HepG2 (cell line): ENCODE data around the gene ZFYVE28. TPM values are rescaled to one million over a fixed set of nuclear protein-coding genes. Genes with fewer than 3 reads are reported as not detected.

ENCODE experiments used
- ATAC-seq: fragments of 200-7000 bp; cut with Tn5 transposase; 3 replicates; pipeline ENCODE4 v1.9.1; 2020; ENCODE audit warnings: mild to moderate bottlenecking, moderate library complexity
- BruUV-seq: library from RNA; stranded (reverse); fragments of 400-500 nt; replicated peaks from 2 replicates; lab custom pipeline; 2021; lab: Mats Ljungman, UMichigan
- CTCF ChIA-PET: fragments of 300-600 bp; formaldehyde crosslinking; extraction: SDS; loops from one replicate; lab custom pipeline; 2021; ENCODE audit warnings: low total read pairs, inconsistent platforms, low intra/inter-chr PET ratio; lab: Yijun Ruan, JAX
- POLR2A ChIA-PET: fragments of 350-600 bp; sonication (Branson Sonifier 250); formaldehyde crosslinking; loops from one replicate; lab custom pipeline; 2020; ENCODE audit warnings: antibody characterized with exemption, inconsistent platforms; lab: Yijun Ruan, JAX
- DNase-seq: peaks from one replicate; pipeline ENCODE4 v3.0.0-alpha.2; 2015; ENCODE audit warnings: low spot score
- FAIRE-seq: peaks from 3 replicates; lab custom pipeline; 2011; peaks lifted over from hg19 to GRCh38; lab: Jason Lieb, UNC
- H2AFZ ChIP-seq: one replicate; pipeline ENCODE4 v1.6.1; 2011; ENCODE audit warnings: low read length, inconsistent platforms
- H3K27ac ChIP-seq: fragments of 300-600 bp; 3 replicates; pipeline ENCODE4 v1.8.0; 2011; ENCODE audit warnings: mixed run types, mild to moderate bottlenecking, mixed read lengths, low read length, inconsistent platforms; ENCODE audit not compliant: insufficient read depth; ENCODE audit errors: extremely low read length
- H3K27me3 ChIP-seq, 2 experiments: fragments of 200-600 bp in 1 of 2; 2 replicates in 1 of 2; 3 replicates in 1 of 2; pipeline versions ENCODE4 v1.6.0 to v1.8.0; 2011; ENCODE audit warnings: low read length in 2 of 2, mild to moderate bottlenecking in 2 of 2, moderate library complexity in 2 of 2, inconsistent platforms in 1 of 2; ENCODE audit not compliant: insufficient read depth in 2 of 2, control insufficient read depth in 1 of 2
- H3K36me3 ChIP-seq, 2 experiments: fragments of 200-600 bp in 1 of 2; replicated peaks in 1 of 2; 2 replicates in 1 of 2; 3 replicates in 1 of 2; pipeline versions ENCODE4 v1.5.1 to v1.8.0; 2011; ENCODE audit warnings: low read length in 2 of 2, inconsistent platforms in 1 of 2; ENCODE audit not compliant: insufficient read depth in 2 of 2, control insufficient read depth in 1 of 2
- H3K4me1 ChIP-seq: 2 replicates; pipeline ENCODE4 v1.5.1; 2012; ENCODE audit warnings: low read length, inconsistent platforms; ENCODE audit not compliant: insufficient read depth
- H3K4me2 ChIP-seq: 2 replicates; pipeline ENCODE4 v1.6.0; 2011; ENCODE audit warnings: low read depth, low read length, inconsistent platforms
- H3K4me3 ChIP-seq, 3 experiments: fragments of 200-600 bp in 1 of 3; sonication (generic), shearing (Covaris generic) in 1 of 3; replicated peaks in 1 of 3; 2 replicates each; pipeline ENCODE4 v1.5.1; 2011 to 2016; ENCODE audit warnings: low read length in 3 of 3, inconsistent platforms in 2 of 3, low read depth in 2 of 3, mild to moderate bottlenecking in 2 of 3, control low read depth in 1 of 3, mixed read lengths in 1 of 3; ENCODE audit not compliant: insufficient read depth in 1 of 3
- H3K79me2 ChIP-seq: one replicate; pipeline ENCODE4 v1.6.1; 2011; ENCODE audit warnings: low read length, inconsistent platforms; ENCODE audit not compliant: insufficient read depth
- H3K9ac ChIP-seq: 2 replicates; pipeline ENCODE4 v1.6.0; 2011; ENCODE audit warnings: mild to moderate bottlenecking, low read depth, low read length, inconsistent platforms; ENCODE audit not compliant: insufficient read depth
- H3K9me3 ChIP-seq: 2 replicates; pipeline ENCODE4 v1.5.1; 2012; ENCODE audit warnings: mild to moderate bottlenecking, low read length
- H4K20me1 ChIP-seq: 2 replicates; pipeline ENCODE4 v1.6.0; 2011; ENCODE audit warnings: inconsistent platforms, mild to moderate bottlenecking, low read length, moderate library complexity; ENCODE audit not compliant: insufficient read depth
- CENPT ChIP-seq: sonication (generic); formaldehyde crosslinking; IDR thresholded peaks from 2 replicates; pipeline ENCODE4 v1.8.0; 2022; ENCODE audit warnings: low read depth, mild to moderate bottlenecking, moderate library complexity, missing genetic modification reagents
- GABPA ChIP-seq, 2 experiments: IDR thresholded peaks; 2 replicates each; pipeline ENCODE4 v1.6.1; 2011 to 2016; ENCODE audit warnings: low read depth in 2 of 2, low read length in 1 of 2, missing biosample characterization in 1 of 2, missing genetic modification characterization in 1 of 2
- GZF1 ChIP-seq: sonication (generic); formaldehyde crosslinking; IDR thresholded peaks from 2 replicates; pipeline ENCODE4 v1.5.1; 2020; ENCODE audit warnings: mild to moderate bottlenecking, missing genetic modification reagents
- HDAC6 ChIP-seq: fragments of 200-600 bp; sonication (generic); IDR thresholded peaks from 2 replicates; pipeline ENCODE4 v1.7.0; 2017; ENCODE audit warnings: mild to moderate bottlenecking, antibody characterized with exemption, low read length, low read depth
- KDM5B ChIP-seq: sonication (generic); formaldehyde crosslinking; IDR thresholded peaks from 2 replicates; pipeline ENCODE4 v1.4.0; 2020; ENCODE audit warnings: missing genetic modification reagents, mild to moderate bottlenecking, borderline replicate concordance
- NR2F6 ChIP-seq, 2 experiments: IDR thresholded peaks; 2 replicates each; pipeline ENCODE4 v1.6.1; 2016; ENCODE audit warnings: antibody characterized with exemption in 1 of 2, mild to moderate bottlenecking in 1 of 2
- RFX1 ChIP-seq: fragments of 450-650 bp; IDR thresholded peaks from 2 replicates; pipeline ENCODE4 v1.6.1; 2017
- ZNF318 ChIP-seq: sonication (generic); formaldehyde crosslinking; IDR thresholded peaks from 2 replicates; pipeline ENCODE4 v1.4.0; 2020; ENCODE audit warnings: mild to moderate bottlenecking, missing genetic modification reagents
- ZNF616 ChIP-seq: sonication (generic); formaldehyde crosslinking; IDR thresholded peaks from 2 replicates; pipeline ENCODE4 v1.5.0; 2020; ENCODE audit warnings: low read depth, mild to moderate bottlenecking, missing genetic modification reagents
- ZSCAN9 ChIP-seq: IDR thresholded peaks from 2 replicates; pipeline ENCODE4 v1.6.1; 2016; ENCODE audit warnings: borderline replicate concordance
- WGBS: methylation state at CpG from one replicate; pipeline ENCODE4 v1.1.6; 2017; ENCODE audit warnings: low lambda C conversion rate; 5-methylcytosine and 5-hydroxymethylcytosine counted together
- in situ Hi-C: cut with HindIII; loops from 2 replicates; pipeline ENCODE4 v1.10.0; 2017; ENCODE audit warnings: low pct_unique_long_range_greater_than_20kb; ENCODE audit not compliant: extremely low pct_ligation_motif_present
- intact Hi-C: fragments of 100-400 bp; cut with micrococcal nuclease; formaldehyde crosslinking; loops from one replicate; pipeline ENCODE4 v1.10.0; 2022; ENCODE audit not compliant: unreplicated experiment
- polyA plus RNA-seq, 8 experiments: library from polyadenylated mRNA; depleted of rRNA in 3 of 8; stranded (reverse) in 7 of 8; unstranded in 1 of 8; fragments of >200 nt; fragmentation: Illumina TruSeq in 4 of 8; extraction: Trizol in 4 of 8; gene quantifications; 2 replicates each; pipeline versions ENCODE4 v1.2.1 to v1.2.3, GENCODE V29; 2011 to 2016; ENCODE audit warnings: low read depth in 4 of 8, missing spikeins in 1 of 8, mixed read lengths in 1 of 8; ENCODE audit not compliant: insufficient read depth in 1 of 8
- total RNA-seq, 5 experiments: library from RNA; depleted of rRNA; stranded (reverse); fragments of >200 nt; fragmentation: Illumina TruSeq; extraction: Trizol; gene quantifications; 2 replicates each; pipeline ENCODE4 v1.2.3, GENCODE V29; 2016; ENCODE audit warnings: low read depth in 1 of 5
- TF ChIP-seq, protein P1 (sequence below): sonication (generic); formaldehyde crosslinking; conservative IDR thresholded peaks from 2 replicates; pipeline ENCODE4 v1.8.0; 2022; ENCODE audit warnings: mild to moderate bottlenecking, moderate library complexity, missing genetic modification reagents
- TF ChIP-seq, protein P2 (sequence below): sonication (generic); formaldehyde crosslinking; IDR thresholded peaks from 2 replicates; pipeline ENCODE4 v1.5.1; 2020; ENCODE audit warnings: missing genetic modification reagents, mild to moderate bottlenecking, borderline replicate concordance

ZFYVE28 gene
- total and polyA plus RNA-seq, 2 of the 13 experiments (the other 11 are each of a cell fraction or from before 2014, with no cell fraction given) = 0.12 to 0.22 TPM

GRCh38 chr4:2276581-2277325 is 141.7 kb downstream of the ZFYVE28 start:
- H3K36me3 ChIP-seq = no peaks in the 10 kb centered on the region
- WGBS = 61% methylated on average over 30 of the region's 30 CpGs
- no TSS peak for BruUV-seq
- in situ Hi-C loops = no loop called here
- intact Hi-C loops = no loop called here
- no peak overlapping the region for H3K4me2 ChIP-seq
- DNase-seq (no peak), FAIRE-seq (no peak), ATAC-seq (no peak)
- no peak overlapping the region for H3K9ac ChIP-seq
- H4K20me1 ChIP-seq = no peaks in the 10 kb centered on the region
- peaks cover 8 to 33% of the 10 kb centered on the region in 2 experiments; a peak in 4 of 5 replicates for H3K27me3 ChIP-seq
- H3K9me3 ChIP-seq = no peaks in the 10 kb centered on the region
- H3K4me1 ChIP-seq = no peaks in the 10 kb centered on the region
- H3K79me2 ChIP-seq = no peaks in the 10 kb centered on the region
- H3K27ac ChIP-seq = no peak overlapping the region
- POLR2A ChIA-PET = interaction anchor here (1.1 kb wide), 1 partner anchor 15 kb away, joined by 3 read pairs; the partner anchor contains the start of gene MXD4
- CTCF ChIA-PET = no interaction called here
- no peak overlapping the region for H3K4me3 ChIP-seq
- no peak overlapping the region for H2AFZ ChIP-seq
- TF ChIP-seq CENPT (CRISPR knock-in tag) = no peak
- TF ChIP-seq RFX1 = no peak
- no peak for TF ChIP-seq HDAC6
- no peak for TF ChIP-seq KDM5B
- TF ChIP-seq, protein P1, sequence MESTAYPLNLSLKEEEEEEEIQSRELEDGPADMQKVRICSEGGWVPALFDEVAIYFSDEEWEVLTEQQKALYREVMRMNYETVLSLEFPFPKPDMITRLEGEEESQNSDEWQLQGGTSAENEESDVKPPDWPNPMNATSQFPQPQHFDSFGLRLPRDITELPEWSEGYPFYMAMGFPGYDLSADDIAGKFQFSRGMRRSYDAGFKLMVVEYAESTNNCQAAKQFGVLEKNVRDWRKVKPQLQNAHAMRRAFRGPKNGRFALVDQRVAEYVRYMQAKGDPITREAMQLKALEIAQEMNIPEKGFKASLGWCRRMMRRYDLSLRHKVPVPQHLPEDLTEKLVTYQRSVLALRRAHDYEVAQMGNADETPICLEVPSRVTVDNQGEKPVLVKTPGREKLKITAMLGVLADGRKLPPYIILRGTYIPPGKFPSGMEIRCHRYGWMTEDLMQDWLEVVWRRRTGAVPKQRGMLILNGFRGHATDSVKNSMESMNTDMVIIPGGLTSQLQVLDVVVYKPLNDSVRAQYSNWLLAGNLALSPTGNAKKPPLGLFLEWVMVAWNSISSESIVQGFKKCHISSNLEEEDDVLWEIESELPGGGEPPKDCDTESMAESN (CRISPR knock-in tag) = no peak
- TF ChIP-seq ZNF318 (CRISPR knock-in tag) = no peak
- TF ChIP-seq GABPA (IDR thresholded peaks at IDR 0.05; ENCODE audit: low read depth, low read length) = no peak
- TF ChIP-seq GABPA (CRISPR knock-in tag; IDR thresholded peaks at IDR 0.05; ENCODE audit: low read depth) = no peak
- TF ChIP-seq, protein P2, sequence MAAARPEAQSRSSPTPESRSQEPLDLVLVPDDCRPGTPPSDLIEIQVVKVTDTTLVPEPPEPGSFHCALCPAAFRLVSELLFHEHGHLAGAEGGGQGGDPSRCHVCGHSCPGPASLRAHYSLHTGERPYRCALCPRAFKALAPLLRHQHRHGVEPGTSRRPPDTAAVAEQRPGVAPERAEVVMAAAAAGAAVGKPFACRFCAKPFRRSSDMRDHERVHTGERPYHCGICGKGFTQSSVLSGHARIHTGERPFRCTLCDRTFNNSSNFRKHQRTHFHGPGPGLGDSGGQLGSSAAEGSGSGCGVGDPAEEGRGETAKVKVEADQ (CRISPR knock-in tag) = no peak
- TF ChIP-seq GZF1 (CRISPR knock-in tag) = no peak
- TF ChIP-seq ZSCAN9 (CRISPR knock-in tag) = no peak
- no peak for TF ChIP-seq ZNF616
- TF ChIP-seq NR2F6 (IDR thresholded peaks at IDR 0.05) = no peak
- no peak for TF ChIP-seq NR2F6 (CRISPR knock-in tag; IDR thresholded peaks at IDR 0.05)
